Liver (tissue), 9 donors: Measurements from ENCODE around the gene KLF6. TPM values are rescaled to one million over a fixed set of nuclear protein-coding genes. Genes with fewer than 3 reads are reported as not detected.
A peak's percentile ranks its signal among the peaks of the same experiment; 100 is the strongest.

Experiments used
- DNase-seq: peaks from one replicate; pipeline ENCODE4 v3.0.0-alpha.2; 2017; ENCODE audit warnings: low spot score
- H3K27ac ChIP-seq, 2 donors: one replicate each; pipeline ENCODE4 v1.7.0; 2013; ENCODE audit warnings: inconsistent platforms in 2 of 2, low read length in 2 of 2, control low read depth in 1 of 2, low read depth in 1 of 2, mild to moderate bottlenecking in 1 of 2
- H3K27me3 ChIP-seq, 4 donors: one replicate each; pipeline versions ENCODE4 v1.6.1 to v1.7.0; 2013; ENCODE audit warnings: low read length in 3 of 4, inconsistent platforms in 1 of 4, mild to moderate bottlenecking in 1 of 4, moderate library complexity in 1 of 4; ENCODE audit not compliant: control insufficient read depth in 4 of 4, insufficient read depth in 4 of 4
- H3K36me3 ChIP-seq, 4 donors: one replicate each; pipeline versions ENCODE4 v1.6.1 to v1.7.0; 2013; ENCODE audit warnings: low read length in 3 of 4, mild to moderate bottlenecking in 3 of 4, low read depth in 1 of 4, moderate library complexity in 1 of 4; ENCODE audit not compliant: control insufficient read depth in 4 of 4, insufficient read depth in 3 of 4
- H3K4me1 ChIP-seq, 4 donors: one replicate each; pipeline versions ENCODE4 v1.6.1 to v1.7.0; 2013; ENCODE audit warnings: low read length in 3 of 4, mild to moderate bottlenecking in 3 of 4, moderate library complexity in 1 of 4; ENCODE audit not compliant: control insufficient read depth in 4 of 4, insufficient read depth in 4 of 4
- H3K4me3 ChIP-seq, 3 donors: one replicate each; pipeline versions ENCODE4 v1.6.1 to v1.7.0; 2013; ENCODE audit warnings: low read length in 3 of 3, control low read depth in 1 of 3, low read depth in 1 of 3, mild to moderate bottlenecking in 1 of 3
- H3K9ac ChIP-seq, 2 donors: one replicate each; pipeline ENCODE4 v1.7.0; 2013; ENCODE audit warnings: low read length in 2 of 2, mild to moderate bottlenecking in 2 of 2, moderate library complexity in 2 of 2, control low read depth in 1 of 2, low read depth in 1 of 2
- H3K9me3 ChIP-seq, 4 donors: one replicate each; pipeline versions ENCODE4 v1.6.1 to v1.7.0; 2013; ENCODE audit warnings: low read length in 3 of 4; ENCODE audit not compliant: control insufficient read depth in 4 of 4
- CTCF ChIP-seq: fragments of 150-350 bp; IDR thresholded peaks from 2 replicates; pipeline ENCODE4 v1.5.1; 2017; ENCODE audit warnings: improper control_type of control experiment, low read depth, low read length; ENCODE audit not compliant: missing input control
- EGR1 ChIP-seq, 2 donors: IDR thresholded peaks; 2 replicates each; pipeline ENCODE4 v1.6.1; 2016 to 2018; ENCODE audit warnings: antibody characterized with exemption in 2 of 2, low read depth in 2 of 2
- HNF4A ChIP-seq, 2 donors: conservative IDR thresholded peaks; 2 replicates each; pipeline ENCODE4 v1.6.1; 2016; ENCODE audit warnings: antibody characterized with exemption in 2 of 2, mild to moderate bottlenecking in 2 of 2
- HNF4G ChIP-seq: IDR thresholded peaks from 2 replicates; pipeline ENCODE4 v1.6.1; 2016; ENCODE audit warnings: antibody characterized with exemption
- JUND ChIP-seq, 2 donors: IDR thresholded peaks; 2 replicates each; pipeline ENCODE4 v1.6.1; 2016; ENCODE audit warnings: antibody characterized with exemption in 2 of 2
- NR2F2 ChIP-seq: IDR thresholded peaks from 2 replicates; pipeline ENCODE4 v1.6.1; 2016; ENCODE audit warnings: antibody characterized with exemption
- RXRA ChIP-seq, 2 donors: IDR thresholded peaks; 2 replicates each; pipeline ENCODE4 v1.6.1; 2017 to 2018; ENCODE audit warnings: antibody characterized with exemption in 2 of 2, mild to moderate bottlenecking in 1 of 2
- TAF1 ChIP-seq: conservative IDR thresholded peaks from 2 replicates; pipeline ENCODE4 v1.6.1; 2016; ENCODE audit warnings: antibody characterized with exemption, mild to moderate bottlenecking
- YY1 ChIP-seq: IDR thresholded peaks from 2 replicates; pipeline ENCODE4 v1.6.1; 2016; ENCODE audit warnings: antibody characterized with exemption, mild to moderate bottlenecking
- WGBS: extraction: QIAGEN DNeasy Blood & Tissue Kit; methylation state at CpG from one replicate; pipeline ENCODE4 v1.1.7; 2013; 5-methylcytosine and 5-hydroxymethylcytosine counted together
- polyA plus RNA-seq, 2 donors: library from polyadenylated mRNA; stranded (reverse) in 1 of 2; unstranded in 1 of 2; fragments of 200-250 nt in 1 of 2; fragments of >200 nt in 1 of 2; fragmentation: Nextera tagmentation in 1 of 2; extraction: Ambion mirVana in 1 of 2; gene quantifications; one replicate each; pipeline versions ENCODE4 v1.2.1 to v1.2.3, GENCODE V29; 2013 to 2015
- total RNA-seq, 2 donors: library from RNA; depleted of rRNA; stranded (reverse); fragments of >200 nt; gene quantifications; one replicate each; pipeline ENCODE4 v1.2.3, GENCODE V29; 2014
- TF ChIP-seq, protein P1 (sequence below): IDR thresholded peaks from 2 replicates; pipeline ENCODE4 v1.6.1; 2016; ENCODE audit warnings: antibody characterized with exemption
- TF ChIP-seq, protein P2 (sequence below): IDR thresholded peaks from 2 replicates; pipeline ENCODE4 v1.6.1; 2016; ENCODE audit warnings: antibody characterized with exemption
- TF ChIP-seq, protein P3 (sequence below): IDR thresholded peaks from 2 replicates; pipeline ENCODE4 v1.6.1; 2016; ENCODE audit warnings: antibody characterized with exemption
- donor health status: healthy.
- donor health status: healthy.
- donor health status: healthy.
- donor health status: healthy.
- donor health status: healthy.

The KLF6 gene
- total and polyA plus RNA-seq, 4 donors: 11.0 to 124 (median 22.2) TPM

GRCh38 chr10:3789621-3790020 lies 4.6 kb upstream of the KLF6 start:
- H3K27ac ChIP-seq: no peak overlapping the region
- H3K9ac ChIP-seq: no peak overlapping the region
- peaks cover 0 to 1% (median 0%) of the 10 kb centered on the region in 4 donors for H3K9me3 ChIP-seq
- H3K36me3 ChIP-seq: no peaks in the 10 kb centered on the region
- no peak for DNase-seq
- H3K4me3 ChIP-seq: no peak overlapping the region
- H3K27me3 ChIP-seq: no peaks in the 10 kb centered on the region
- 98% methylated on average over 2 of the region's 2 CpGs for WGBS
- H3K4me1 ChIP-seq: peaks cover 0 to 5% (median 0%) of the 10 kb centered on the region in 4 donors
- TF ChIP-seq NR2F2 (no peak), JUND (IDR thresholded peaks at IDR 0.05) (no peak), EGR1 (IDR thresholded peaks at IDR 0.05; ENCODE audit: low read depth in 2 of 2) (no peak)
- TF ChIP-seq, protein P1, sequence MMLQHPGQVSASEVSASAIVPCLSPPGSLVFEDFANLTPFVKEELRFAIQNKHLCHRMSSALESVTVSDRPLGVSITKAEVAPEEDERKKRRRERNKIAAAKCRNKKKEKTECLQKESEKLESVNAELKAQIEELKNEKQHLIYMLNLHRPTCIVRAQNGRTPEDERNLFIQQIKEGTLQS: no peak
- TF ChIP-seq, protein P2, sequence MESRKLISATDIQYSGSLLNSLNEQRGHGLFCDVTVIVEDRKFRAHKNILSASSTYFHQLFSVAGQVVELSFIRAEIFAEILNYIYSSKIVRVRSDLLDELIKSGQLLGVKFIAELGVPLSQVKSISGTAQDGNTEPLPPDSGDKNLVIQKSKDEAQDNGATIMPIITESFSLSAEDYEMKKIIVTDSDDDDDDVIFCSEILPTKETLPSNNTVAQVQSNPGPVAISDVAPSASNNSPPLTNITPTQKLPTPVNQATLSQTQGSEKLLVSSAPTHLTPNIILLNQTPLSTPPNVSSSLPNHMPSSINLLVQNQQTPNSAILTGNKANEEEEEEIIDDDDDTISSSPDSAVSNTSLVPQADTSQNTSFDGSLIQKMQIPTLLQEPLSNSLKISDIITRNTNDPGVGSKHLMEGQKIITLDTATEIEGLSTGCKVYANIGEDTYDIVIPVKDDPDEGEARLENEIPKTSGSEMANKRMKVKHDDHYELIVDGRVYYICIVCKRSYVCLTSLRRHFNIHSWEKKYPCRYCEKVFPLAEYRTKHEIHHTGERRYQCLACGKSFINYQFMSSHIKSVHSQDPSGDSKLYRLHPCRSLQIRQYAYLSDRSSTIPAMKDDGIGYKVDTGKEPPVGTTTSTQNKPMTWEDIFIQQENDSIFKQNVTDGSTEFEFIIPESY: no peak

GRCh38 chr10:3787816-3788215 lies 2.8 kb upstream of the KLF6 start:
- TF ChIP-seq YY1 (no peak), RXRA (IDR thresholded peaks at IDR 0.05) (no peak), CTCF (no peak), EGR1 (IDR thresholded peaks at IDR 0.05; ENCODE audit: low read depth in 2 of 2) (no peak), HNF4A (conservative IDR thresholded peaks at IDR 0.05) (no peak), NR2F2 (no peak), TAF1 (no peak)
- TF ChIP-seq, protein P3, sequence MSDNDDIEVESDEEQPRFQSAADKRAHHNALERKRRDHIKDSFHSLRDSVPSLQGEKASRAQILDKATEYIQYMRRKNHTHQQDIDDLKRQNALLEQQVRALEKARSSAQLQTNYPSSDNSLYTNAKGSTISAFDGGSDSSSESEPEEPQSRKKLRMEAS: no peak
- TF ChIP-seq, protein P1: no peak
- H3K4me1 ChIP-seq: peaks cover 0 to 5% (median 0%) of the 10 kb centered on the region in 4 donors
- no peak for DNase-seq
- WGBS: 87% methylated on average over 9 of the region's 9 CpGs
- H3K27me3 ChIP-seq: no peaks in the 10 kb centered on the region
- H3K9ac ChIP-seq: no peak overlapping the region
- no peak overlapping the region for H3K27ac ChIP-seq
- no peaks in the 10 kb centered on the region for H3K36me3 ChIP-seq
- H3K4me3 ChIP-seq: no peak overlapping the region
- no peaks in the 10 kb centered on the region for H3K9me3 ChIP-seq

GRCh38 chr10:3787016-3787400 lies 2.0 kb upstream of the KLF6 start:
- H3K9ac ChIP-seq: no peak overlapping the region
- WGBS: 95% methylated on average over 3 of the region's 3 CpGs
- DNase-seq: no peak
- peak overlapping the region; percentile 99 to 100 for H3K27ac ChIP-seq
- TF ChIP-seq TAF1 (no peak), HNF4G (no peak)
- H3K9me3 ChIP-seq: no peaks in the 10 kb centered on the region
- no peak overlapping the region for H3K4me3 ChIP-seq
- peaks cover 0 to 6% (median 0%) of the 10 kb centered on the region in 4 donors for H3K36me3 ChIP-seq
- H3K27me3 ChIP-seq: no peaks in the 10 kb centered on the region
- H3K4me1 ChIP-seq: peaks cover 0 to 6% (median under 1%) of the 10 kb centered on the region in 4 donors
